H1 (cell line): ENCODE results near the gene SHTN1. TPM values are rescaled to one million over a fixed set of nuclear protein-coding genes. Genes with fewer than 3 reads are reported as not detected.

Source experiments
- CREB1 ChIP-seq: IDR thresholded peaks from 2 replicates; pipeline ENCODE4 v1.6.1; 2012; ENCODE audit warnings: inconsistent platforms
- POLR2A ChIP-seq, 2 experiments: IDR thresholded peaks; 1 replicate in 1 of 2; 2 replicates in 1 of 2; pipeline ENCODE4 v1.6.1; 2011; ENCODE audit warnings: low read depth in 2 of 2, low read length in 2 of 2, mild to moderate bottlenecking in 2 of 2; ENCODE audit errors: control extremely low read depth in 1 of 2
- RBBP5 ChIP-seq: IDR thresholded peaks from 2 replicates; pipeline ENCODE4 v1.7.1; 2012; ENCODE audit warnings: low read depth, mild to moderate bottlenecking, inconsistent platforms, low read length, moderate library complexity, borderline replicate concordance
- TCF12 ChIP-seq: IDR thresholded peaks from 2 replicates; pipeline ENCODE4 v1.6.1; 2011; ENCODE audit warnings: low read depth, mild to moderate bottlenecking, low read length
- polyA plus RNA-seq, 7 experiments: library from polyadenylated mRNA; depleted of rRNA in 3 of 7; stranded (reverse) in 5 of 7; unstranded in 2 of 7; fragments of >200 nt in 5 of 7; fragments of 200-250 nt in 2 of 7; gene quantifications; 1 replicate in 5 of 7; 2 replicates in 1 of 7; 4 replicates in 1 of 7; pipeline versions ENCODE4 v1.2.1 to v1.2.3, GENCODE V29; 2011 to 2013; ENCODE audit warnings: missing spikeins in 2 of 7, mixed read lengths in 2 of 7
- total RNA-seq: library from RNA; stranded (reverse); fragmentation: NEBNext Ultra II Directional; extraction: Animal tissue kit (Norgen Biotek cat#: 25700); gene quantifications from 2 replicates; pipeline ENCODE4 v1.2.1, GENCODE V29; 2021

SHTN1 gene
- total and polyA plus RNA-seq, 2 of the 8 experiments (the other 6 are each of a cell fraction or from before 2014, with no cell fraction given): 3.3 to 12.7 TPM

DNA sequence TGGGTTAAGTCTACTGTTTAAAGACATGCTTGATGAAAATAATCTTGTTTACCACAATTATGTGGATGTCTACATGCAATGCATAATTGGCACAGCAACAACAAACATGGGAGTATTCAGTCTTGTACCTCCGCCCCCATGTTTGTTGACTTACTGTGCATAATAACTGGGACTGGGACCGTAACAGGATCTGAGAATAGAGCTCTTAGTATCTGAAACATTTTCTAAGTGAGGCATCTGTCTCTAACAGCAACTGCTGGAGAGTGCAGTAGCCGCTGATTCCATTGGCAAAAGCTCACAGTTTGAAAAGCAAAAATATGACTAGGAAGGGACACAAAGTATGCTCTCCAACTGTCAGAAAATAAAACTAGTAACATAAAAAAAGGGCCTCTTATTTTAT, 94.1 kb downstream of the SHTN1 start (continued):
- TF ChIP-seq RBBP5: no peak
- TF ChIP-seq POLR2A (IDR thresholded peaks at IDR 0.05; ENCODE audit: control extremely low read depth in 1 of 2, low read depth in 2 of 2, low read length in 2 of 2): no peak
- no peak for TF ChIP-seq TCF12
- no peak for TF ChIP-seq CREB1
